Measurements from ENCODE around the gene ZNF516. TPM values are rescaled to one million over a fixed set of nuclear protein-coding genes. Genes with fewer than 3 reads are reported as not detected.

ZNF516 gene
- total RNA-seq, 6 experiments from 2014 or later: 10.2 to 16.0 (median 13.7) TPM

DNA sequence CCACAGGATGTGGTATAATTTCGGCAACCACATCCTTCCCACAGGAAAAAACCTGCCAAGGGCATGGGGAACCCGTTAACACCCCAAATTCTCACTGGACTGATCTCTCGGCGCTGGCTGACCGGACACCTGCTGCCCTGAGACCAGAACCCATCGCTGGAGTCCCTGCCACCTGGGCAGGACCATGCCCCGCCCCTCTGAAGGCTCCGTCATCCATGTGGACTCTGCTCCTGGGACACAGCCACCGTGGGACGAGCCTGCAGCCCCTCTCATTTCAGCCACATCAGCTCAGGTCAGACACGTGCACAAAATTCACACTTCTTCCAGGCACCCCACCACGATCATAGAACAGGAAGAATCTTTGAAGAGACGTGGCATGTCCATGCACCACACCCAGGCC, 108.2 kb downstream of the ZNF516 start:
- Histone ChIP-seq H3K4me3 (no peak overlapping the region), H3K9me3 (no peaks in the 10 kb centered on the region), H3K27me3 (no peaks in the 10 kb centered on the region), H3K36me3 (no peaks in the 10 kb centered on the region), H3K4me1 (peaks cover 0 to 10% (median 5%) of the 10 kb centered on the region in 4 donors), H3K27ac (no peak overlapping the region)
- DNase-seq (no peak), ATAC-seq (no peak)
- whole genome bisulfite sequencing (ENCODE audit: insufficient coverage, low coverage, low lambda C conversion rate, missing lambda C conversion rate): 67% methylated on average over 7 of the region's 13 CpGs
- no peak for TF ChIP-seq CTCF (IDR thresholded peaks at IDR 0.05)
- TF ChIP-seq POLR2A (IDR thresholded peaks at IDR 0.05): no peak
- intact Hi-C loops (cut with DNase I): no loop called here

GRCh38 chr18:76386071-76386470, 109.0 kb downstream of the ZNF516 start:
- no peak overlapping the region for H3K4me3 ChIP-seq
- H3K9me3 ChIP-seq: no peaks in the 10 kb centered on the region
- DNase-seq: no peak
- H3K4me1 ChIP-seq: peaks cover 0 to 10% (median 5%) of the 10 kb centered on the region in 4 donors
- TF ChIP-seq CTCF (IDR thresholded peaks at IDR 0.05) (no peak), POLR2A (IDR thresholded peaks at IDR 0.05) (no peak)
- H3K27me3 ChIP-seq: no peaks in the 10 kb centered on the region
- WGBS (ENCODE audit: insufficient coverage, low coverage, low lambda C conversion rate, missing lambda C conversion rate): 66% methylated on average over 7 of the region's 7 CpGs
- intact Hi-C loops (cut with DNase I): no loop called here
- no peaks in the 10 kb centered on the region for H3K36me3 ChIP-seq
- no peak for ATAC-seq
- no peak overlapping the region for H3K27ac ChIP-seq

DNA sequence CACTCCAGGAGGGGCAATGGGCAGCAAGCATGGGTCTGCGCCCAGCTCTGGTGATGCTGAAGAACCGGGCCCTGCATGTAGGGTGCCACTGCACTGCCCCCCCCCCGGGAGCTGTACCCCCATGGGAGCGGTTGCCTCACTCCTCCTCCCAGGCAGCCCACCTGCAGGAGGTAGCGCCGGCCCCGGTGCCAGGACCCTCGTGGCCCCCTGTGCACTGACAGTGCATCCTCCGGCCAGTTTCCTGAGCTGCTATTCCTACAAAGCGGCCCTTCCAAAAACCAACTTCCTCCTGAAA, 109.4 kb downstream of the ZNF516 start:
- H3K27me3 ChIP-seq: no peaks in the 10 kb centered on the region
- DNase-seq: no peak
- peaks cover 0 to 8% (median 3%) of the 10 kb centered on the region in 4 donors for H3K4me1 ChIP-seq
- no peaks in the 10 kb centered on the region for H3K36me3 ChIP-seq
- ATAC-seq: no peak
- 88% methylated on average over 2 of the region's 10 CpGs for WGBS (ENCODE audit: insufficient coverage, low coverage, low lambda C conversion rate, missing lambda C conversion rate)
- no peak overlapping the region for H3K4me3 ChIP-seq
- intact Hi-C loops (cut with DNase I): no loop called here
- H3K27ac ChIP-seq: no peak overlapping the region
- TF ChIP-seq POLR2A (IDR thresholded peaks at IDR 0.05): no peak
- no peak for TF ChIP-seq CTCF (IDR thresholded peaks at IDR 0.05)
- H3K9me3 ChIP-seq: no peaks in the 10 kb centered on the region

- no peak for DNase-seq
- Histone ChIP-seq H3K27me3 (no peaks in the 10 kb centered on the region), H3K4me3 (no peak overlapping the region), H3K9me3 (no peaks in the 10 kb centered on the region), H3K27ac (no peak overlapping the region), H3K36me3 (no peaks in the 10 kb centered on the region), H3K4me1 (peaks cover 0 to 2% (median under 1%) of the 10 kb centered on the region in 4 donors)
- WGBS (ENCODE audit: insufficient coverage, low coverage, low lambda C conversion rate, missing lambda C conversion rate): 91% methylated on average over 17 of the region's 35 CpGs
- no peak for TF ChIP-seq CTCF (IDR thresholded peaks at IDR 0.05)
- no peak for TF ChIP-seq POLR2A (IDR thresholded peaks at IDR 0.05)
- intact Hi-C loops (cut with DNase I): no loop called here
- ATAC-seq: no peak
These were observed 110.0 kb downstream of the ZNF516 start for GRCh38 chr18:76384861-76385680.
